ENCODE measurements around the gene CRMP1.
"Not testable (repeated sequence)": the region's sequence is repeated elsewhere in the genome, so short reads cannot be mapped to it uniquely, and the experiment has no call there.

CRMP1 gene

GRCh38 chr4:5887361-5888221, 5.3 kb downstream of the CRMP1 start:
- no peak for DNase-seq

GRCh38 chr4:5887011-5887360, 5.9 kb downstream of the CRMP1 start:
- DNase-seq: no peak

- no peak for DNase-seq
These were observed 7.2 kb downstream of the CRMP1 start for GRCh38 chr4:5885733-5886132.

- DNase-seq: no peak
These were observed 8.1 kb downstream of the CRMP1 start for GRCh38 chr4:5884796-5885195.

GRCh38 chr4:5883916-5884315, 9.0 kb downstream of the CRMP1 start:
- peak; percentile 19 for DNase-seq

GRCh38 chr4:5882947-5883346, 9.9 kb downstream of the CRMP1 start:
- DNase-seq: no peak

- no peak for DNase-seq
These were observed 11.5 kb downstream of the CRMP1 start for GRCh38 chr4:5881340-5881739.

GRCh38 chr4:5878359-5878758, 14.5 kb downstream of the CRMP1 start:
- peak; percentile 39 for DNase-seq

- DNase-seq: no peak
These were observed 15.5 kb downstream of the CRMP1 start for GRCh38 chr4:5877392-5877791.

- no peak for DNase-seq
These were observed 18.0 kb downstream of the CRMP1 start for GRCh38 chr4:5874811-5875449.

- DNase-seq: no peak
These were observed 22.2 kb downstream of the CRMP1 start for GRCh38 chr4:5870701-5871100.

GRCh38 chr4:5869966-5870619, 22.8 kb downstream of the CRMP1 start:
- no peak for DNase-seq

- DNase-seq: no peak
These were observed 25.0 kb downstream of the CRMP1 start for GRCh38 chr4:5867866-5868265.

- no peak for DNase-seq
These were observed 25.8 kb downstream of the CRMP1 start for GRCh38 chr4:5866841-5867813.

- DNase-seq: no peak
These were observed 26.8 kb downstream of the CRMP1 start for GRCh38 chr4:5865896-5866599.

- no peak for DNase-seq
These were observed 29.3 kb downstream of the CRMP1 start for GRCh38 chr4:5863461-5864113.

- DNase-seq: no peak
These were observed 34.7 kb downstream of the CRMP1 start for GRCh38 chr4:5858020-5858769.

- no peak for DNase-seq
These were observed 35.7 kb downstream of the CRMP1 start for GRCh38 chr4:5857199-5857598.

- DNase-seq: not testable (repeated sequence)
These were observed 36.5 kb downstream of the CRMP1 start for GRCh38 chr4:5856362-5856761.

- no peak for DNase-seq
These were observed 38.0 kb downstream of the CRMP1 start for GRCh38 chr4:5854929-5855328.

All from NCI-H2029 (cell line).